GDM1 (cell line): ENCODE measurements around the gene NDUFA1.
"Not testable (repeated sequence)": the region's sequence is repeated elsewhere in the genome, so short reads cannot be mapped to it uniquely, and the experiment has no call there.

ENCODE experiments used
- DNase-seq: peaks from one replicate; lab custom pipeline; 2025; lab: John Stamatoyannopoulos, UW

NDUFA1 gene

DNA sequence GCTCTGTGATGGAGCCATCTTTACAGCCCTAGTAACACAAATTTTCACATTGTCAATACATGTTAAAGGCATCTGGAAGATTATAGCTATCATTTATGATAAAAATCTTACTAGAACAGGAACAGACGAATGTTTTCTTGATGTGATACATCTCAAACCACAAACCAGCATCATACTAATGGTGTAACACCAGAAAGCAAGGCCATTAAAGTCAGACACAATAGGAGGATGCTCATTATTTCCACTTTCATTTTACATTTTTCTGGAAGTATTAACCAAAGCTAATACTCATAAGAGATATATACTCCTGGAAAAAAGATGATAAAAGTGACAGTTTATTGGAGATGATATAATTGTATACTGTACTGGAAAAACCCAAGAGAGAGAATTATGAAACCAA, 29.3 kb downstream of the NDUFA1 start:
- no peak for DNase-seq

DNA sequence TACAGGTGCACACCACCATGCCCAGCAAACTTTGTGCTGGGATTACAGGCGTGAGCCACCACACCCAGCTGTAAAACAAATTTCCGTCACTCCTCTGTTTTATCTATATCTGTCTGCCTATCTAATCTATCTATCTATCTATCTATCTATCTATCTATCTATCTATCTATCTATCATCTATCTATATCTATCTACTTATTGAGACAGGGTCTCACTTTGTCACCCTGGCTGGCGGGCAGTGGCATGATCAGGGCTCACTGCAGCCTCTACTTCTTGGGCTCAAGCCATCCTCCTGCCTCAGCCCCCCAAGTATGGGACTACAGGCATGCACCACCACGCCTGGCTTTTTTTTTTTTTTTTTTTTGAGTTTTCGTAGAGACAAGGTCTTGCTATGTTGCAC, 44.7 kb downstream of the NDUFA1 start:
- DNase-seq: no peak

DNA sequence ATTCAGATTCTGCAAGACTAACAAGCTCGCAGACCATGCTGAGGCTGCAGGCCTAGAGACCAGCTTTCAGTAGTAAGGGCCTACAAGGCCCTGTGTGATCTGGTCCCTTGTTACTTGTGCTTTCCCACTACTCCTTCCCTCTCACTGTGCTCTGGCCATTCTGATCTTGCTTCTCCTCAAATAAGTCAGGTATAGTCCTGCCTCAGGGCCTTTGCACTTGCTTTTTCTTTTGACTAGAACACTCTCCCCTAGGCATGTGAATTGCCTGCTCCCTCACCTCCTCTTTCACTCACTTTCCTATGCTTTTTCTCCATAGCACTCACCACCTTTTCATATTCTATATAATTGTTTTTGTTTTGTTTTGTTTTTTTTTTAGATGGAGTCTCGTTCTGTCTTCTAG, 46.2 kb downstream of the NDUFA1 start:
- no peak for DNase-seq

DNA sequence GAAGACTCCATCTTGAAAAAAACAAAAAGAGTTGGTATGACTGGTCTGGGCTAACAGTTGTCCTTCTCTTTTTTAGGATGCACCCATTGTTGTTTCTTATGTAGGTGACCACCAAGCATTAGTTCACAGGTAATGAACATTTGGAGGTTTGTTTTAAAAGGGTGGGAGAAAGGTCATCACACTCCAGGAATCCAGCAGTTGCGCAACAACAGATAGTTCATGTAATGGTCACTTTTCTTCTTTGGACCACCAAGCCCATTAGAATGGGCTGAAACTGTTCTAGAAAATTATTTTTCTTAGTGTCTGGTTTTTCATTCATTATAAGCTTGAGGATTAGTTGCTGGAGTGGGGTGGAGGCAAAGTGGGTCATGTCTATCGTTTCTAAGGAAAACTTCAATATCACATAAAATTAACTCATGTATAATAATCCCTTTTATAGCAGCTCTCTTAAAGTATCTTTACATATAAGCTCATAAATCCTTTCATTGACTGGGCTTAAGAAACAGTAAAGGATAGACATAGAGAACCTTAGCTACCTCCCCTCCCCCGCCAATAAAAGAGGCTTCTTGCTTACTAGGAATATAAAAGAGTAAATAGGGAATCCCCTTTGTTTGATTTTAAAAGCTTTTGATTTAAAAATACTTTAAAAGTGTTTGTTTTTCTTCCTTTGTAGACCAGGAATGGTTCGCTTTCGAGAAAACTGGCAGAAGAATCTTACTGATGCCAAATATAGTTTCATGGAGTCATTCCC, 48.4 kb downstream of the NDUFA1 start:
- DNase-seq: no peak

DNA sequence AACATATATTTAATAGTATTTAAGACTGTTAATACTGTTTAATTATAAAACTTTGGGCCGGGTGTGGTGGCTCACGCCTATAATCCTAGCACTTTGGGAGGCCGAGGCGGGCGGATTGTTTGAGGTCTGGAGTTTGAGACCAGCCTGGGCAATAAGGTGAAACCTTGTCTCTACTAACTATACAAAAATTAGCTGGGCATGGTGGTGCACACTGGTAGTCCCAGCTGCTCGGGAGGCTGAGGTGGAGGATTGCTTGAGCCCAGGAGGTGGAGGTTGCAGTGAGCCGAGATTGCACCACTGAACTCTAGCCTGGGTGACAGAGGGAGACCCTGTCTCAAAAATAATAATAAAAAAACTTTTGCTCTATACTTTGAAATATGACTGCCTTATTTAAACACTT, 50.8 kb downstream of the NDUFA1 start:
- not testable (repeated sequence) for DNase-seq
